Measurements from ENCODE around the gene AMOTL1.
A peak's percentile ranks its signal among the peaks of the same experiment; 100 is the strongest.

The AMOTL1 gene

GRCh38 chr11:94767701-94768601, at the start of gene AMOTL1:
Gene AMOTL1, plus strand, starts transcription at chr11:94768356. Its CDS starts 156 bp downstream, at chr11:94768512.
- DNase-seq (ENCODE audit: low spot score) = peak; percentile 93

- DNase-seq (ENCODE audit: low spot score) = no peak
Observed at GRCh38 chr11:94719876-94720275, 48.3 kb upstream of the AMOTL1 start.

GRCh38 chr11:94721565-94722292, 46.4 kb upstream of the AMOTL1 start:
- no peak for DNase-seq (ENCODE audit: low spot score)

GRCh38 chr11:94722735-94723134, 45.4 kb upstream of the AMOTL1 start:
- no peak for DNase-seq (ENCODE audit: low spot score)

- no peak for DNase-seq (ENCODE audit: low spot score)
Observed at GRCh38 chr11:94725097-94725496, 43.1 kb upstream of the AMOTL1 start.

GRCh38 chr11:94727819-94728218, 40.3 kb upstream of the AMOTL1 start:
- DNase-seq (ENCODE audit: low spot score) = no peak

- DNase-seq (ENCODE audit: low spot score) = peak; percentile 73
Observed at GRCh38 chr11:94728541-94728940, 39.6 kb upstream of the AMOTL1 start.

- no peak for DNase-seq (ENCODE audit: low spot score)
Observed at GRCh38 chr11:94728966-94729751, 39.0 kb upstream of the AMOTL1 start.

- DNase-seq (ENCODE audit: low spot score) = no peak
Observed at GRCh38 chr11:94730153-94730552, 38.0 kb upstream of the AMOTL1 start.

- peak; percentile 85 for DNase-seq (ENCODE audit: low spot score)
Observed at GRCh38 chr11:94731880-94732601, 36.1 kb upstream of the AMOTL1 start.

- DNase-seq (ENCODE audit: low spot score) = no peak
Observed at GRCh38 chr11:94732617-94733281, 35.4 kb upstream of the AMOTL1 start.

- DNase-seq (ENCODE audit: low spot score) = no peak
Observed at GRCh38 chr11:94734563-94735275, 33.4 kb upstream of the AMOTL1 start.

- no peak for DNase-seq (ENCODE audit: low spot score)
Observed at GRCh38 chr11:94735907-94736306, 32.2 kb upstream of the AMOTL1 start.

- no peak for DNase-seq (ENCODE audit: low spot score)
Observed at GRCh38 chr11:94737171-94737611, 31.0 kb upstream of the AMOTL1 start.

- DNase-seq (ENCODE audit: low spot score) = no peak
Observed at GRCh38 chr11:94738746-94739145, 29.4 kb upstream of the AMOTL1 start.

GRCh38 chr11:94739331-94739730, 28.8 kb upstream of the AMOTL1 start:
- DNase-seq (ENCODE audit: low spot score) = no peak

GRCh38 chr11:94740083-94741021, 27.8 kb upstream of the AMOTL1 start:
- peak; percentile 81 for DNase-seq (ENCODE audit: low spot score)

GRCh38 chr11:94741022-94741679, 27.0 kb upstream of the AMOTL1 start:
- DNase-seq (ENCODE audit: low spot score) = peak; percentile 78

GRCh38 chr11:94742665-94743064, 25.5 kb upstream of the AMOTL1 start:
- DNase-seq (ENCODE audit: low spot score) = no peak

Data from GM03348 (cell line).